NCI-H187 treated with DMSO at 0.1 percent for 48 hours (cell line): Measurements from ENCODE around the gene PRTFDC1.

Experiments
- DNase-seq: peaks from one replicate; lab custom pipeline; 2025; lab: John Stamatoyannopoulos, UW

PRTFDC1 gene

DNA sequence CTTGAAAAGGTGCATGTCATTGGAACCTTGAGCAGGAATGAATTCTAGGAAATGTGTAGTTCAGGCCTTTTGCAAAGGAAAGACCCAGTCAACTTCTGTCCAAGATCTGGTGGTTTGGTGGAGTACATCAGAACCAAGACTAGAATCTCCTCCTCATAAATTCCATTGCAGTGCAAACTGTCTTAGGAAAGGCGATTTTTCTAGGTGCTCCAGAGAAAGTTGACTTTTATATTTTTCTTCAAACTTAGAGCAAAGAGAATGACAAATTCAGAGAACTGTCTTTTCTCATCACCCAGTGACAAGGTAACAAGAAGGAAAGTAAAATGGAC, 50.0 kb downstream of the PRTFDC1 start:
- DNase-seq: no peak

GRCh38 chr10:24901686-24902399, 50.6 kb downstream of the PRTFDC1 start:
- DNase-seq: no peak

- no peak for DNase-seq
These were observed 51.3 kb downstream of the PRTFDC1 start for GRCh38 chr10:24900888-24901685.

GRCh38 chr10:24899571-24899970, 52.8 kb downstream of the PRTFDC1 start:
- no peak for DNase-seq

- DNase-seq: no peak
These were observed 53.9 kb downstream of the PRTFDC1 start for GRCh38 chr10:24898501-24898900.

DNA sequence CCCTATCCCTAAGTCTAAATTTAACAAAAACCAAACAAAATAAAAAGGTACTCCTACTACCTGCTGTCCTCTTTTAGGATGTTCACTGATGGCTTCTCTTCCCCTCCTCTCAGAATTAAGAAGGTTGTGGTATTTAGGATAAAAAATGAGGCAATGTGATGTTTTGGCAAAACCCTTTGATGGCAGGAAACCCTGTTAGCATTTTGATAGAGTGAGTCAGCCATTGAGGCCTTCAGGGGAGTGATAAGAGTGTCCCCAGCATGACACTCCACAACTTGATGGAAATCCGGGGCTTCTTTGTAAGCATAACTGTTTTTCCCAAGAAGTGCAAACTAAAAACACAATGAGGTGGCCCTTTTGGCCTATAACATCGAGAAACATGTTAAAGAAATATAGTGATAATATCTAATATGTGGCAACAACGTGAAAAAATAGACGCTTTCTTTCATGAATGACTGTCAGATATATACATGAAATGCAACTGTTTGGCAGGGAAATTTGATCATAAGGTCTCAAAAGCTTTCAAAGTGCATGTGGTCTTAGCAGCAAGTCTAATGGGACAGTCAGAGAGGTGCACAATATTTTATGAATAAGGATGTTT, 55.0 kb downstream of the PRTFDC1 start:
- no peak for DNase-seq

- no peak for DNase-seq
These were observed 57.7 kb downstream of the PRTFDC1 start for GRCh38 chr10:24894728-24895127.

DNA sequence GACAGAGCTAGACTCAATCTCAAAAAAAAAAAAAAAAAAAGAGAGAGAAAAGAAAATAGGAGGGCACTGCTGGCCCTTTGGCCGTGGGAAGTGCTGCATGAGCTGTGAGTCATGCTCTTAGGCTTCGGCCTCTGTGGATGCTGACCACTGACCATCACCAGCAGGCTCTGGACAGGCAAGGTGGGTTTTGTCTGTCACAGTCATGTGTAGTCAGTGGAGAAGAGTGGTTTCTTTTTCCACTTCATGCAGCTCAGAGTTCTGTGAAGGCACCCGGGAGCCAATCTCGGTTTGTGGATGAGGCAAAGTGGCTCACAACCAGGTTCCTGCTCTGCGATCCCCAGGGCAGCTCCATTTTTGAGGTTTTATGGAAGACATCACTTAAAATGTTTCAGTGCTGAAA, 58.1 kb downstream of the PRTFDC1 start:
- no peak for DNase-seq

- no peak for DNase-seq
These were observed 59.3 kb downstream of the PRTFDC1 start for GRCh38 chr10:24893127-24893526.

DNA sequence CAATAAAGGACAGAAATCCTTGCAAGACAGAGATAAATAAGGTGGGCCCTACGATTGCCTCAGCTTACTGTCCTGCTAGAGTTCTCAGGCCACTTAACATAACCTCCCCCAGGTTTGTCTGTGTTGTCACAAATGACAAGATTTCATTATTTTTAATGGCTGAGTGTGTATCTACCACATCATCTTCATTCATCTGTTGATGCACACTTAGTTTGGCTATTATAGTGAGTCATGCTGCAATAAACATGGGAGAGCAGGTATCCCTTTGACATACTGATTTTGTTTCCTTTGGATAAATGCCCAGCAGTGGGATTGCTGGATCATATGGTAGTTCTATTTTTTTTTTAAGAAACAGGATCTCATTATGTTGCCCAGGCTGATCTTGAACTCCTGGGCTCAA, 60.6 kb downstream of the PRTFDC1 start:
- DNase-seq: no peak

GRCh38 chr10:24889639-24890038, 62.8 kb downstream of the PRTFDC1 start:
- no peak for DNase-seq

GRCh38 chr10:24887855-24888231, 64.6 kb downstream of the PRTFDC1 start:
- no peak for DNase-seq

- no peak for DNase-seq
These were observed 66.1 kb downstream of the PRTFDC1 start for GRCh38 chr10:24886290-24886680.

DNA sequence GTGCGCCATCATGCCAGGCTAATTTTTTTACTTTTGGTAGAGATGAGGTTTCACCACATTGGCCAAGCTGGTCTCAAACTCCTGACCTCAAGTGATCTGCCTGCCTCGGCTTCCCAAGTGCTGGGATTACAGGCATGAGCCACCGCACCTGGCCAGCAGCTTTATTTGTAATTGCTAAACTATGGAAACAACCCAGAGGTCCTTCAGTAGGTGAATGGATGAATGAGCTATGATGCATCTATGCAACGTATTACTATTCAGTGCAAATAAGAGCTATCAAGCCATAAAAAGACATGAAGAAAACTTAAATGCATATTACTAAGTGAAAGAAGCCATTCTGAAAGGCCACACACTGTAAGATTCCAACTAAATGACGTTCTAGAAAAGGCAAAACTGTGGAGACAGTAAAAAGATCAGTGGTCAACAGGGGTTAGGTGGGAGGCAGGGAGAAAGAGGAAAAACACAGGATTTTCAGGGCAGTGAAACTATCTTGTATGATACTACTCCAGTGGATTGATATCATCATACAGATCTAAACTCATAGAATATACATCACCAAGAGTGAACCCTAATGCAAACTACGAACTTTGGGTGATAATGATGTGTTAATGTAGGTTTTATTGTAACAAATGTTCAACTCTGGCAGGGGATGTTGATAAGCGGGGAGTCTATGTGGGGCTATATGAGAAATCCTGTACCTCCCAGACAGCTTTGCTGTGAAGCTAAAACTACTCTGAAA, 66.7 kb downstream of the PRTFDC1 start:
- no peak for DNase-seq

DNA sequence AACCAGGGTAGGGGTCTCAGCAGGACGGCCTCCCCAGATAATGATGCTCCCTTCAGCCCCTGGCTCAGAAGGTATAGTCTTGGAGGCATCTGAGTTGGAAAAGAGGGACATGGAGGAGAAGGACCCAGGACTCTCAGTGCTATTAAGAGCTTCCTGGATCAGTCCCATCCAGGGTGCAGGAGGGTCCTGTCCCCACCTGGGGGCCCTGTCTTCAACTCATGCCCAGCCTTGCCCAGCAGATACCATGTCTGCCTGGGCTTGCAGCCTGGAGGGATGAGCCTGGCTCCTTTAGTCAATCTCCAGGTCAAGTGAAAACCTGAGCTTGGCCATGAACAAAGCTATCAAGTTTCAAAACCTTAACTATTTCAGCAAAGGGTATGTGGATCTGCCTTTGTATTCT, 67.6 kb downstream of the PRTFDC1 start:
- DNase-seq: no peak

DNA sequence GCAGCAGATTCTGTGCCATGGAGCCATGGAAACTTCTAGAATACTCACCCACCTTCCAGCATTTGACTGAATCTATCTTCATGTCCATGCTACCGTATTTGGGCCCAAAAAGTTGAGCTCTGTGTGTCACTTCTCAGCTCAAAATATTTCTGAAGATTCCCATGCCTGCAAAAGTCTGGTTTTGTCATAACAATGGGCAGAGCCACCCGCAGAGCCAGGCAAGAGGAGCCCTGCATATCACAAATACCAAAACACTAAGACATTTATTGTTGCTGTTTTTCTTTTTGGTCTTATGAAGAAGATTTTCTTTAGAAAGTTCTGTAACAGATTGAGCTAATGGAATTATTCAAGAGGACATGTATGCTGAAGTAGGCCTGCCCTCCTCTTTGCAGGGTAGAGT, 68.1 kb downstream of the PRTFDC1 start:
- no peak for DNase-seq

GRCh38 chr10:24883176-24883575, 69.2 kb downstream of the PRTFDC1 start:
- no peak for DNase-seq

- no peak for DNase-seq
These were observed 70.2 kb downstream of the PRTFDC1 start for GRCh38 chr10:24882047-24882698.

DNA sequence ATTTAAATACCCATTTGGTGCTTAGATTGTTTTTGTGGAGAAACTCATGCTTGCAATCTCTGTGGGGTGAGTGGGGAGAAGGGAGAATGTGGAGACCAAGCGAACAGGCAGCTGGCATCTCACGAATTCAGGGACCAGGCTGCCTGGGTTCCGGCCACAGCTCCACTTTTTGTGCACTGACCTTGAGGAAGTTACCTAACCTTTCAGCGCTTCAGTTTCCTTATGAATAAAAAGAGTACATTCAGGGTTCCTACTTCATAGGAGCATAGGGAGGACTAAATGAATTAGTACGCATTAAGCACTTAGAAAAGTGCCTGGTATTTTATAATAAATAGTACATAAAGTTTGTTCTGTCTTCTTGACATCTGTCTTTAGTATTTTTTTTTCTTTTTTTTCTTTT, 72.5 kb downstream of the PRTFDC1 start:
- DNase-seq: no peak

GRCh38 chr10:24874133-24874532, 78.3 kb downstream of the PRTFDC1 start:
- no peak for DNase-seq

DNA sequence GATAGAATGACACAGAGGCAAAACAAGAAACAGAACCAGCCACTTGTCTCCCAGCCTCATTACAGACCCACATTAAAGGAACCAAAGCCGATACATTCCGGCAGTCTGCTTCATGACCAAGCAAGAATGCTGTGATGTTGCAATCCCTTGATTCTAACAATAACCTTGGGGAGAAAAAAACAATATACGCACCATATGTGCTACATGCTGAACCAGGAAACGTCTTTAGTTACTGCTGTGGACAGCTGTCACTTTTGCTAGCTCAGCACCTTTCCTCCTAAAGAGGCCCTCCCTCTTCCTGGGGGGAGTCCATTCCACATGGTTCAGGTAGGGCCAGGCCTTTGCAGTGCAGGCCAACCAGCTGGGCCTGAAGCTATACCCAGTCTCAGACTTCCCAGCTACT, 79.1 kb downstream of the PRTFDC1 start:
- no peak for DNase-seq

DNA sequence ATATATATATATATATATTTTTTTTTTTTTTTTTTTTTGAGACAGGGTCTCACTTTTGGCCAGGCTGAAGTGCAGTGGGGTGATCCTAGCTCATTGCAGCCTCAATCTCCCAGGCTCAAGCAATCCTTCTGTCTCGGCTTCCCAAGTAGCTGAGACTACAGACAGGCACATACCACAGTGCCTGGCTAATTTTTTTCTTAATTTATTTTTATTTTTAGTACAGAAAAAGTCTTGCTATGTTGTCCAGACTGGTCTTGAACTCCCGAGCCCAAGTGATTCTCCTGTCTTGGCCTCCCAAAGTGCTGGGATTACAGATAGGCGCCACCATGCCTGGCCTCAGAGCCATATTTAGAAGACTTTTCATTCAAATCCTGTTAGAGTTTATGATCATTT, 79.6 kb downstream of the PRTFDC1 start:
- no peak for DNase-seq
